ENCODE measurements around the gene THSD7A.

THSD7A gene

DNA sequence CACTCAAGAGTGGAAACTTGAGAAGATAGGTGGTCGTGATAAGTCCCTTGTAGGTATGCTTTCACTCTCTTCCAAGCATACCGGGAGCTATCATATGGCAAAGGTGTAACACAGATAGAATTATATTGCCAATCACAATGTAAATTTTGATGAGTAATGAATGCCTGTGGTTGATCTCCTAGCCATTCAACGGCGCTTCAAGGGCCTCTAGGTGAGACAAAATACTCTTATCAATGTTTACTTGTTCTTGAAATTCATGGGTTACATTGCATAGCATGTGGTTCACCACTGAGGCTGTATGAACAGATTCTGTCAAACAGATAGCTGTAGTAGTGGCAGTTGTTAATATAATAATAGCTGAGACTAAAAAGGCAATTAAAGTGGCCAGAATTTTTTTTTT, 82.4 kb downstream of the THSD7A start:
- Histone ChIP-seq H3K27me3 (replicated peaks; ENCODE audit: control insufficient read depth, insufficient read depth, low read length) (no peaks in the 10 kb centered on the region), H3K4me3 (replicated peaks; ENCODE audit: low read depth, low read length) (no peak overlapping the region), H3K36me3 (ENCODE audit: control insufficient read depth, insufficient read depth, low read length) (no peaks in the 10 kb centered on the region)
- TF ChIP-seq, protein P1, sequence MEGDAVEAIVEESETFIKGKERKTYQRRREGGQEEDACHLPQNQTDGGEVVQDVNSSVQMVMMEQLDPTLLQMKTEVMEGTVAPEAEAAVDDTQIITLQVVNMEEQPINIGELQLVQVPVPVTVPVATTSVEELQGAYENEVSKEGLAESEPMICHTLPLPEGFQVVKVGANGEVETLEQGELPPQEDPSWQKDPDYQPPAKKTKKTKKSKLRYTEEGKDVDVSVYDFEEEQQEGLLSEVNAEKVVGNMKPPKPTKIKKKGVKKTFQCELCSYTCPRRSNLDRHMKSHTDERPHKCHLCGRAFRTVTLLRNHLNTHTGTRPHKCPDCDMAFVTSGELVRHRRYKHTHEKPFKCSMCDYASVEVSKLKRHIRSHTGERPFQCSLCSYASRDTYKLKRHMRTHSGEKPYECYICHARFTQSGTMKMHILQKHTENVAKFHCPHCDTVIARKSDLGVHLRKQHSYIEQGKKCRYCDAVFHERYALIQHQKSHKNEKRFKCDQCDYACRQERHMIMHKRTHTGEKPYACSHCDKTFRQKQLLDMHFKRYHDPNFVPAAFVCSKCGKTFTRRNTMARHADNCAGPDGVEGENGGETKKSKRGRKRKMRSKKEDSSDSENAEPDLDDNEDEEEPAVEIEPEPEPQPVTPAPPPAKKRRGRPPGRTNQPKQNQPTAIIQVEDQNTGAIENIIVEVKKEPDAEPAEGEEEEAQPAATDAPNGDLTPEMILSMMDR (IDR thresholded peaks at IDR 0.05; ENCODE audit: insufficient read depth, low read length, poor library complexity, severe bottlenecking) = no peak
- DNase-seq (ENCODE audit: extremely low read depth, insufficient read length) = no peak

DNA sequence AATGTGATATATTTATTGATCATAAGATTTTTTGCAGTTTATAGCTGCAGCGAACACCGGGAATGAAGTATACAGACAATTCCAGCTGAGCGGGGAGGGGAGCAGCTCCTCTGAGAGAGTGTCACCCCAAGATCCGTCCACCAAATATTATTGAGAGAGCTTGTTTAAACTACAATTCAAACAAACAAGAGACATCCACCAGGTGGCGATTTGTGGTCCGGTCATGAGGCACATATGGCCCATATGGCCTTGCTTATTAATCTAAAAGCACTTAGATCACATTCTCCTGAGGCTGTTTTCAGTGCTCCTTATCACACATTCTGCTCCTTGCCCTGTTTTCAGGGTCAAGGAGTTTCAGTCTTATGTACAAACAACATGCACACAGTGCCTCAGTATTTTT, 83.1 kb downstream of the THSD7A start:
- no peak for DNase-seq (ENCODE audit: extremely low read depth, insufficient read length)
- TF ChIP-seq, protein P1 (IDR thresholded peaks at IDR 0.05; ENCODE audit: insufficient read depth, low read length, poor library complexity, severe bottlenecking) = no peak
- H3K27me3 ChIP-seq (replicated peaks; ENCODE audit: control insufficient read depth, insufficient read depth, low read length) = no peaks in the 10 kb centered on the region
- H3K4me3 ChIP-seq (replicated peaks; ENCODE audit: low read depth, low read length) = no peak overlapping the region
- H3K36me3 ChIP-seq (ENCODE audit: control insufficient read depth, insufficient read depth, low read length) = no peaks in the 10 kb centered on the region

DNA sequence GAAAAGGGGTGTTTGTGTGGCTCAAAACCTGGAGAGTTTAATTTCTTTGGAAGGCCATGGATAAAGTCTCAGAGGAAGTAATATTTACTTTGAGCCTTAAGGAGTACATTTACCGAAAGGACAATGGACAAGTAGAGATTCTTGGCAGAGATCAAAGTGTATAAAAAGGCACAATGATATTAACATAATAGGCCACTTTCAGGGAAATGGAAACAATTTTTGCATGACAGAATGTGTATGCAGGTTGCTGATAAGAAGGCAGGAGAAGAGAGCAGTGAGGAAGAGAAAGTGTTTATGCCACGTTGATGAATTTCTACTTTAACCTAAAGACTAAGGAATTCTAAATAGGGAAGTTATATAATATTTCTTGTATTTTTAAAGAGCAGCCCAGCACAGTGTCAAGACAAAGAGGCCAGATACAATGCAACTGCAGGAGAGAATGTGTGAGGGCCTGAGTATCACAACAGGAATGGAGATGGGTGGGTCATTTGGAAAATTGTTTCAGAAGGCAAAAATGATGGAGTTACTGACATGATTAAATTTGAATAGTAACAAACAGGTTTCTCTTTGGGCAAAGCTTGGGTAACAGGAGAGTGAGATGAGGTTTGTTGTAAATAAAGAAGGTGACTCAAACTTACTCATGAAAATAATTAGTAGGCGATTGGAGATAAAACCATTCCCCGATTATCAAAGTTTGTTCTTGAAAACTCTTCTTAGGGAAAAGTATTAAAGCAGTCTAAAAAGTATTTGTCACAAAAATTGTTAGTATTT, 84.1 kb downstream of the THSD7A start:
- no peaks in the 10 kb centered on the region for H3K27me3 ChIP-seq (replicated peaks; ENCODE audit: control insufficient read depth, insufficient read depth, low read length)

DNA sequence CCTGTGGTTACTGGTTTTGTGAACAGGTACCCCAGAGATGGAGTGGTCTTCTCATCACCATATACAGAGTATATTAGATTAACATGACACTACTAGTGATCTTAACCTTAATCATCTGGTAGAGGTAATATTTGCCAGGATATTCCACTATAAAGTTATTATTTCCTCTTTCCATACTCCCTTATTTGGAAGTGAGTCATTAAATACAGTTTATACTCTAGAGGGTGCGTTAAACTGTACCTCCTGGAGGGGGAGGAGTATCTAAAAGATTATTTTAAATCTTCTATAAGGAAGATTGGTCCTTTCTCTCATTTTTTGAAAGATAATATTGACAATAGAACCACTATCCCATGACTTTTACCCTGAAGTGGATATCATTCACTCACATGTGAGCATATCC, 85.4 kb downstream of the THSD7A start:
- Histone ChIP-seq H3K4me3 (replicated peaks; ENCODE audit: low read depth, low read length) (no peak overlapping the region), H3K27me3 (replicated peaks; ENCODE audit: control insufficient read depth, insufficient read depth, low read length) (no peaks in the 10 kb centered on the region)

More for the DNA sequence above, 84.1 kb downstream of the THSD7A start:
- no peak for DNase-seq (ENCODE audit: extremely low read depth, insufficient read length)
- Histone ChIP-seq H3K36me3 (ENCODE audit: control insufficient read depth, insufficient read depth, low read length) (no peaks in the 10 kb centered on the region), H3K4me3 (replicated peaks; ENCODE audit: low read depth, low read length) (no peak overlapping the region)
- TF ChIP-seq, protein P1 (IDR thresholded peaks at IDR 0.05; ENCODE audit: insufficient read depth, low read length, poor library complexity, severe bottlenecking) = no peak

DNA sequence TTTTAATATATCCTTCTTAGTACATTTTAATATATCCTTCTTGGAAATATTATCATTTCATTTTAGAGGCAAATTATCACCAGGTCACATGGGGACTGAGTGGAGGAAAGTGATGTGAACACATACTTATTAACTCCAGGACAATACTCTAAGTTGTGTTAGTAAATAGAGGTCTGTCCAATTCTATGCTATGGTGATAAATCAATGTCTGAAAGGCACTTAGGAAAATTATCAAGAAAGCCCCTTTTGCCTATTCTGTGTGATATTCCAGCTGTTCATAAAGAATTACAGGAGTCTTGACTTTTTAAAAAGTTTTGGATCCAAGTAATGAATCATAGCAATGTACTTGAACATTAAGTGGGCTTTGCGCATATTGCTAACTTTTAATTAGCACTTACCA, 88.5 kb downstream of the THSD7A start:
- DNase-seq (ENCODE audit: extremely low read depth, insufficient read length) = no peak
- H3K36me3 ChIP-seq (ENCODE audit: control insufficient read depth, insufficient read depth, low read length) = no peaks in the 10 kb centered on the region
- no peaks in the 10 kb centered on the region for H3K27me3 ChIP-seq (replicated peaks; ENCODE audit: control insufficient read depth, insufficient read depth, low read length)
- no peak overlapping the region for H3K4me3 ChIP-seq (replicated peaks; ENCODE audit: low read depth, low read length)
- TF ChIP-seq, protein P1 (IDR thresholded peaks at IDR 0.05; ENCODE audit: insufficient read depth, low read length, poor library complexity, severe bottlenecking) = no peak

More for the DNA sequence above, 85.4 kb downstream of the THSD7A start:
- H3K36me3 ChIP-seq (ENCODE audit: control insufficient read depth, insufficient read depth, low read length) = no peaks in the 10 kb centered on the region
- DNase-seq (ENCODE audit: extremely low read depth, insufficient read length) = no peak
- TF ChIP-seq, protein P1 (IDR thresholded peaks at IDR 0.05; ENCODE audit: insufficient read depth, low read length, poor library complexity, severe bottlenecking) = no peak

Data from GM06990 (cell line).